ENCODE measurements around the gene SORCS2. TPM values are rescaled to one million over a fixed set of nuclear protein-coding genes. Genes with fewer than 3 reads are reported as not detected.

SORCS2 gene
- polyA plus RNA-seq, 1 donor from 2014 or later: 1.0 TPM

DNA sequence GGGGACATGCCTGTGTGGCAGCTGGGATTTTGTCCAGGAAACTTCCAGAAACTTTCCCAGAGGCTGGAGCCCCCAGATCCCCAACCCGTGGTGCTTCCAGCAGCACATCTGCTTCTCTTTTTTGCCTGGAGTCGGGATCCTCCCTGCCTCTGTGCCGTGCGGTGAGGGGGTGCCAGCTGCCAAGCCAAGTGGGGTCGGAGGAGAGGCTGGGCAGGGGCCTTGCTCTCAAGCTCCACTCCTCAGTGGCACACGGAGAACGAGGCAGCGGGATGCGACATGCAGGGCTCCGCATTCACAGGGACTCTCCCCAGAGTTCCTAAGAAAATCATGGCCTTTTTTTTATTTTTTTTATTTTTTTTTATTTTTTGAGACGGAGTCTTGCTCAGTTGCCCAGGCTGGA is 121.7 kb downstream of the SORCS2 start:
- Histone ChIP-seq H2AFZ (ENCODE audit: low read depth, low read length) (no peak overlapping the region), H3K79me2 (replicated peaks; ENCODE audit: insufficient read depth, low read length) (no peaks in the 10 kb centered on the region), H3K4me3 (ENCODE audit: low read length) (no peak overlapping the region), H3K9me3 (ENCODE audit: low read length) (no peaks in the 10 kb centered on the region), H3K27ac (ENCODE audit: low read length) (no peak overlapping the region), H4K20me1 (ENCODE audit: insufficient read depth) (no peaks in the 10 kb centered on the region), H3K9ac (ENCODE audit: low read length) (no peak overlapping the region), H3K27me3 (ENCODE audit: insufficient read depth, low read depth, low read length) (no peaks in the 10 kb centered on the region), H3K4me2 (ENCODE audit: low read length) (no peak overlapping the region), H3F3A (ENCODE audit: insufficient read depth, low read length, poor library complexity, severe bottlenecking) (no peaks in the 10 kb centered on the region), H3K9me2 (ENCODE audit: insufficient read depth, low read length) (no peaks in the 10 kb centered on the region), H3K36me3 (ENCODE audit: insufficient read depth, low read length) (no peaks in the 10 kb centered on the region)
- no peak for TF ChIP-seq POLR2AphosphoS5 (IDR thresholded peaks at IDR 0.05)
- TF ChIP-seq RAD21 (conservative IDR thresholded peaks at IDR 0.05): no peak
- no peak for TF ChIP-seq EZH2 (IDR thresholded peaks at IDR 0.05; ENCODE audit: borderline replicate concordance, insufficient read depth, low read length, poor library complexity, severe bottlenecking)
- no peak for TF ChIP-seq MXI1 (conservative IDR thresholded peaks at IDR 0.05; ENCODE audit: poor library complexity, severe bottlenecking)
- TF ChIP-seq SMC3 (conservative IDR thresholded peaks at IDR 0.05; ENCODE audit: poor library complexity): no peak
- TF ChIP-seq, protein P1, sequence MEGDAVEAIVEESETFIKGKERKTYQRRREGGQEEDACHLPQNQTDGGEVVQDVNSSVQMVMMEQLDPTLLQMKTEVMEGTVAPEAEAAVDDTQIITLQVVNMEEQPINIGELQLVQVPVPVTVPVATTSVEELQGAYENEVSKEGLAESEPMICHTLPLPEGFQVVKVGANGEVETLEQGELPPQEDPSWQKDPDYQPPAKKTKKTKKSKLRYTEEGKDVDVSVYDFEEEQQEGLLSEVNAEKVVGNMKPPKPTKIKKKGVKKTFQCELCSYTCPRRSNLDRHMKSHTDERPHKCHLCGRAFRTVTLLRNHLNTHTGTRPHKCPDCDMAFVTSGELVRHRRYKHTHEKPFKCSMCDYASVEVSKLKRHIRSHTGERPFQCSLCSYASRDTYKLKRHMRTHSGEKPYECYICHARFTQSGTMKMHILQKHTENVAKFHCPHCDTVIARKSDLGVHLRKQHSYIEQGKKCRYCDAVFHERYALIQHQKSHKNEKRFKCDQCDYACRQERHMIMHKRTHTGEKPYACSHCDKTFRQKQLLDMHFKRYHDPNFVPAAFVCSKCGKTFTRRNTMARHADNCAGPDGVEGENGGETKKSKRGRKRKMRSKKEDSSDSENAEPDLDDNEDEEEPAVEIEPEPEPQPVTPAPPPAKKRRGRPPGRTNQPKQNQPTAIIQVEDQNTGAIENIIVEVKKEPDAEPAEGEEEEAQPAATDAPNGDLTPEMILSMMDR (IDR thresholded peaks at IDR 0.05; ENCODE audit: poor library complexity, severe bottlenecking): no peak
- TF ChIP-seq, protein P2, sequence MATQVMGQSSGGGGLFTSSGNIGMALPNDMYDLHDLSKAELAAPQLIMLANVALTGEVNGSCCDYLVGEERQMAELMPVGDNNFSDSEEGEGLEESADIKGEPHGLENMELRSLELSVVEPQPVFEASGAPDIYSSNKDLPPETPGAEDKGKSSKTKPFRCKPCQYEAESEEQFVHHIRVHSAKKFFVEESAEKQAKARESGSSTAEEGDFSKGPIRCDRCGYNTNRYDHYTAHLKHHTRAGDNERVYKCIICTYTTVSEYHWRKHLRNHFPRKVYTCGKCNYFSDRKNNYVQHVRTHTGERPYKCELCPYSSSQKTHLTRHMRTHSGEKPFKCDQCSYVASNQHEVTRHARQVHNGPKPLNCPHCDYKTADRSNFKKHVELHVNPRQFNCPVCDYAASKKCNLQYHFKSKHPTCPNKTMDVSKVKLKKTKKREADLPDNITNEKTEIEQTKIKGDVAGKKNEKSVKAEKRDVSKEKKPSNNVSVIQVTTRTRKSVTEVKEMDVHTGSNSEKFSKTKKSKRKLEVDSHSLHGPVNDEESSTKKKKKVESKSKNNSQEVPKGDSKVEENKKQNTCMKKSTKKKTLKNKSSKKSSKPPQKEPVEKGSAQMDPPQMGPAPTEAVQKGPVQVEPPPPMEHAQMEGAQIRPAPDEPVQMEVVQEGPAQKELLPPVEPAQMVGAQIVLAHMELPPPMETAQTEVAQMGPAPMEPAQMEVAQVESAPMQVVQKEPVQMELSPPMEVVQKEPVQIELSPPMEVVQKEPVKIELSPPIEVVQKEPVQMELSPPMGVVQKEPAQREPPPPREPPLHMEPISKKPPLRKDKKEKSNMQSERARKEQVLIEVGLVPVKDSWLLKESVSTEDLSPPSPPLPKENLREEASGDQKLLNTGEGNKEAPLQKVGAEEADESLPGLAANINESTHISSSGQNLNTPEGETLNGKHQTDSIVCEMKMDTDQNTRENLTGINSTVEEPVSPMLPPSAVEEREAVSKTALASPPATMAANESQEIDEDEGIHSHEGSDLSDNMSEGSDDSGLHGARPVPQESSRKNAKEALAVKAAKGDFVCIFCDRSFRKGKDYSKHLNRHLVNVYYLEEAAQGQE (IDR thresholded peaks at IDR 0.05; ENCODE audit: borderline replicate concordance): no peak
- no peak for TF ChIP-seq EP300 (conservative IDR thresholded peaks at IDR 0.05; ENCODE audit: poor library complexity, severe bottlenecking)
- no peak for TF ChIP-seq TAF1 (IDR thresholded peaks at IDR 0.05; ENCODE audit: low read depth)

DNA sequence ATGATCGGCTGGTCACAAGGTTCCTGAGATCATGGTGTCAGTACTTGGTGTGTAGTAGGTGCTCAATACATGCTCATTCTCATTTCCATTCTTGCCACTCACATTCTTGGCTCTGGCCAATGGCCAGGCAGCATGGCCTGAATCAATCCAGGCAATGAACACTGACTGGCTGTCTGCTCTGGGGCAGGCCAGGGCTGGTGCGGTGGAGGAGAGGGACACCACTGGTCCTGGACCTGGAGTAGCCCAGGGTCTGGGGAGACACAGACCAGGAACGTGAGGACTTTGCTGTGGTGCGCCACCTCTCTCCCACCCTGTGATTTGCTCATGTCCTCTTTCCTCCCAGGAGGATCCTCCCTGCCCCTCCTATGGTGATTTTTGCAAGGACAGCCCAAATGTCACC is 122.9 kb downstream of the SORCS2 start:
- TF ChIP-seq RAD21 (conservative IDR thresholded peaks at IDR 0.05): no peak
- TF ChIP-seq, protein P2 (IDR thresholded peaks at IDR 0.05; ENCODE audit: borderline replicate concordance): no peak
- TF ChIP-seq EP300 (conservative IDR thresholded peaks at IDR 0.05; ENCODE audit: poor library complexity, severe bottlenecking): no peak
- TF ChIP-seq POLR2AphosphoS5 (IDR thresholded peaks at IDR 0.05): no peak
- Histone ChIP-seq H3F3A (ENCODE audit: insufficient read depth, low read length, poor library complexity, severe bottlenecking) (no peaks in the 10 kb centered on the region), H3K27me3 (ENCODE audit: insufficient read depth, low read depth, low read length) (no peaks in the 10 kb centered on the region), H2AFZ (ENCODE audit: low read depth, low read length) (no peak overlapping the region), H3K79me2 (replicated peaks; ENCODE audit: insufficient read depth, low read length) (no peaks in the 10 kb centered on the region), H3K9me3 (ENCODE audit: low read length) (peaks cover 3% of the 10 kb centered on the region), H3K36me3 (ENCODE audit: insufficient read depth, low read length) (no peaks in the 10 kb centered on the region), H4K20me1 (ENCODE audit: insufficient read depth) (no peaks in the 10 kb centered on the region), H3K9me2 (ENCODE audit: insufficient read depth, low read length) (no peaks in the 10 kb centered on the region), H3K4me3 (ENCODE audit: low read length) (no peak overlapping the region), H3K9ac (ENCODE audit: low read length) (no peak overlapping the region), H3K27ac (ENCODE audit: low read length) (no peak overlapping the region), H3K4me2 (ENCODE audit: low read length) (no peak overlapping the region)

Data from neural cell (in vitro differentiated cells).